Left lung (tissue), 10 donors: Measurements from ENCODE around the gene DHODH. TPM values are rescaled to one million over a fixed set of nuclear protein-coding genes. Genes with fewer than 3 reads are reported as not detected.

Experiments
- ATAC-seq: fragments of 200-7000 bp; cut with Tn5 transposase; one replicate; pipeline ENCODE4 v1.9.1; 2020; ENCODE audit warnings: moderate library complexity
- DNase-seq, 4 donors: peaks; one replicate each; pipeline ENCODE4 v3.0.0-alpha.2; 2013 to 2020
- H3K27ac ChIP-seq, 2 donors: fragments of 200-600 bp; sonication (generic) in 1 of 2; one replicate each; pipeline versions ENCODE4 v1.5.0 to v1.8.0; 2020 to 2021
- H3K27me3 ChIP-seq, 2 donors: fragments of 200-600 bp; sonication (generic) in 1 of 2; one replicate each; pipeline versions ENCODE4 v1.5.0 to v1.8.0; 2020 to 2021
- H3K36me3 ChIP-seq, 2 donors: fragments of 200-600 bp; sonication (generic) in 1 of 2; one replicate each; pipeline versions ENCODE4 v1.5.0 to v1.8.0; 2020 to 2021
- H3K4me1 ChIP-seq, 2 donors: fragments of 200-600 bp; one replicate each; pipeline ENCODE4 v1.8.0; 2021
- H3K4me3 ChIP-seq, 2 donors: fragments of 200-600 bp; sonication (generic) in 1 of 2; one replicate each; pipeline versions ENCODE4 v1.5.0 to v1.8.0; 2020 to 2021; ENCODE audit warnings: mild to moderate bottlenecking in 1 of 2
- H3K9me3 ChIP-seq, 2 donors: fragments of 200-600 bp; sonication (generic) in 1 of 2; one replicate each; pipeline versions ENCODE4 v1.5.0 to v1.8.0; 2020 to 2021
- CTCF ChIP-seq, 2 donors: fragments of 200-600 bp; sonication (generic) in 1 of 2; IDR thresholded peaks; one replicate each; pipeline versions ENCODE4 v1.5.0 to v1.8.0; 2021; ENCODE audit warnings: antibody characterized with exemption in 2 of 2
- intact Hi-C, 2 donors: fragments of 100-400 bp; cut with DNase I; formaldehyde crosslinking; loops; one replicate each; pipeline versions ENCODE4 v1.11.2 to v1.14.2; 2022
- polyA plus RNA-seq, 6 donors: library from polyadenylated mRNA; unstranded; fragments of 120-200 nt; gene quantifications; one replicate each; pipeline ENCODE4 v1.2.1, GENCODE V29; 2013; ENCODE audit not compliant: insufficient read length in 6 of 6
- total RNA-seq, 2 donors: library from RNA; stranded (reverse); fragmentation: NEBNext Ultra II Directional; extraction: Animal tissue kit (Norgen Biotek cat#: 25700); gene quantifications; one replicate each; pipeline ENCODE4 v1.2.1, GENCODE V29; 2021
- donor health status: DM: no; HTN: yes; CAD: no.
- donor health status: DM: no; HTN: no; CAD: no.

The DHODH gene
- total and polyA plus RNA-seq, 8 donors, result 5.4 to 19.9 (median 16.7) TPM

DNA sequence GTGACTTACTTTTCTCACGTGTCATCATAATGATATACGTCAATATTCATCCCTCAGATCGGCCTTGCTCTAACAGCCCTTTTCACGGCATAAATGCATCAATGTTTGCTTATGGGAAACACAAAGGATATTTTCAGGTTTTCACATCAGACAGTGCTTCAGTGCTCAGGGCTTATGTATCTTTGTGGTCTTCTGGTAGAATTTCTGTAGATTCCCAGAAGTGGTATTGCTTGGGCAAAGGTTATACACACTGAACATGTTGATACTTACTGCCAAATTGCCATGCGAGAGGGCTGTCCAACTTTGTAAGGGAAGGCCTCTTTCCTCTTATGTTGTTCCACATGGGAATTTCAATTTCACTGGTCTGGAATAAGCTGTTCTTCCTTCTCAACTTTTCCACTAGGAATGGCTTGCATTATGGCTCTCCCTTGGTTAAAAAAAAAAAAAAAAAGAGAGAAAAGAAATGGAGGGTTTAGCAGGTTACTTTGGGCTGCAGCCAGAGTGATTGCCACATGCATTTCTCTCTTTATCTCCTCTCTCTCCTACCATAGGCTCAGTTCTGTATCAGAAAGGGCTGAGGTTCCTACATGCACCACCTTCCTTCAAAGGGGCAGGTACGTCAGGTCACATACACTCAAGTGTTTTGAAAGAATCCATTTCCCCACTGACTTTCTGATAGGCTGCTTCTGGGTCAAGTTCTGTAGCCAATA is 19.3 kb downstream of the DHODH start:
- Histone ChIP-seq H3K27ac (no peak overlapping the region), H3K9me3 (no peaks in the 10 kb centered on the region), H3K36me3 (peaks cover 0 to 38% of the 10 kb centered on the region in 2 donors), H3K4me3 (no peak overlapping the region), H3K4me1 (no peaks in the 10 kb centered on the region), H3K27me3 (no peaks in the 10 kb centered on the region)
- ATAC-seq (no peak), DNase-seq (no peak)
- no peak for TF ChIP-seq CTCF (IDR thresholded peaks at IDR 0.05)
- intact Hi-C loops, result no loop called here

- Histone ChIP-seq H3K27me3 (no peaks in the 10 kb centered on the region), H3K4me1 (no peaks in the 10 kb centered on the region), H3K4me3 (no peak overlapping the region), H3K36me3 (peaks cover 0 to 19% of the 10 kb centered on the region in 2 donors), H3K27ac (no peak overlapping the region), H3K9me3 (no peaks in the 10 kb centered on the region)
- intact Hi-C loops, result no loop called here
- TF ChIP-seq CTCF (IDR thresholded peaks at IDR 0.05), result no peak
- ATAC-seq, result no peak
- no peak for DNase-seq
These were observed 21.2 kb downstream of the DHODH start for GRCh38 chr16:72029567-72030271.

GRCh38 chr16:72033437-72033836 is 24.9 kb downstream of the DHODH start:
- no peak for TF ChIP-seq CTCF (IDR thresholded peaks at IDR 0.05)
- Histone ChIP-seq H3K27me3 (no peaks in the 10 kb centered on the region), H3K4me3 (no peak overlapping the region), H3K27ac (no peak overlapping the region), H3K4me1 (no peaks in the 10 kb centered on the region), H3K36me3 (no peaks in the 10 kb centered on the region), H3K9me3 (no peaks in the 10 kb centered on the region)
- ATAC-seq (no peak), DNase-seq (no peak)
- intact Hi-C loops, result no loop called here

- intact Hi-C loops, result no loop called here
- Histone ChIP-seq H3K9me3 (no peaks in the 10 kb centered on the region), H3K4me3 (no peak overlapping the region), H3K27me3 (no peaks in the 10 kb centered on the region), H3K36me3 (no peaks in the 10 kb centered on the region), H3K27ac (no peak overlapping the region), H3K4me1 (no peaks in the 10 kb centered on the region)
- TF ChIP-seq CTCF (IDR thresholded peaks at IDR 0.05), result no peak
- ATAC-seq (no peak), DNase-seq (no peak)
These were observed 27.6 kb downstream of the DHODH start for GRCh38 chr16:72036098-72036497.

- no peak for DNase-seq
- H3K27ac ChIP-seq, result peak overlapping the region; percentile 14 to 38
These were observed 33.7 kb downstream of the DHODH start for GRCh38 chr16:72042157-72042660.

More at GRCh38 chr16:72042157-72042660, 33.7 kb downstream of the DHODH start:
- intact Hi-C loops, result no loop called here
- Histone ChIP-seq H3K4me1 (peaks cover 0 to 5% of the 10 kb centered on the region in 2 donors), H3K27me3 (no peaks in the 10 kb centered on the region), H3K4me3 (no peak overlapping the region), H3K36me3 (no peaks in the 10 kb centered on the region), H3K9me3 (no peaks in the 10 kb centered on the region)
- no peak for TF ChIP-seq CTCF (IDR thresholded peaks at IDR 0.05)
- peak; percentile 91 for ATAC-seq
